Mesendoderm (in vitro differentiated cells): ENCODE measurements around the gene PRDM15.
A peak's percentile ranks its signal among the peaks of the same experiment; 100 is the strongest.

ENCODE experiments used
- DNase-seq: peaks from one replicate; pipeline ENCODE4 v3.0.0; 2013
- H2AK5ac ChIP-seq: 2 replicates; pipeline ENCODE4 v1.6.1; 2013; ENCODE audit warnings: low read length, inconsistent platforms
- H2BK120ac ChIP-seq: 2 replicates; pipeline ENCODE4 v1.6.1; 2013; ENCODE audit warnings: low read depth, mild to moderate bottlenecking, low read length, moderate library complexity, mixed read lengths
- H2BK15ac ChIP-seq: replicated peaks from 2 replicates; pipeline ENCODE4 v1.6.1; 2013; ENCODE audit warnings: low read depth, mild to moderate bottlenecking, moderate library complexity
- H2BK5ac ChIP-seq: 2 replicates; pipeline ENCODE4 v1.6.1; 2013; ENCODE audit warnings: low read length, inconsistent platforms
- H3K18ac ChIP-seq: 2 replicates; pipeline ENCODE4 v1.6.1; 2013; ENCODE audit warnings: mild to moderate bottlenecking, low read length, mixed read lengths
- H3K23ac ChIP-seq: one replicate; pipeline ENCODE4 v1.6.1; 2013; ENCODE audit warnings: low read length
- H3K27ac ChIP-seq: 2 replicates; pipeline ENCODE4 v1.5.1; 2013; ENCODE audit warnings: low read depth, mild to moderate bottlenecking, inconsistent platforms, low read length, moderate library complexity
- H3K27me3 ChIP-seq: 2 replicates; pipeline ENCODE4 v1.6.1; 2013; ENCODE audit warnings: low read length, control low read depth, mild to moderate bottlenecking, inconsistent platforms; ENCODE audit not compliant: insufficient read depth, poor library complexity
- H3K36me3 ChIP-seq: 2 replicates; pipeline ENCODE4 v1.6.1; 2013; ENCODE audit warnings: low read length, inconsistent platforms; ENCODE audit not compliant: control insufficient read depth, insufficient read depth
- H3K4ac ChIP-seq: one replicate; pipeline ENCODE4 v1.6.1; 2013; ENCODE audit warnings: low read depth, mild to moderate bottlenecking, low read length, moderate library complexity
- H3K4me1 ChIP-seq: 2 replicates; pipeline ENCODE4 v1.6.1; 2013; ENCODE audit warnings: low read depth, low read length, inconsistent platforms; ENCODE audit not compliant: control insufficient read depth
- H3K4me2 ChIP-seq: 2 replicates; pipeline ENCODE4 v1.6.1; 2013; ENCODE audit warnings: low read length
- H3K4me3 ChIP-seq: 2 replicates; pipeline ENCODE4 v1.5.1; 2013; ENCODE audit warnings: mild to moderate bottlenecking, low read length
- H3K56ac ChIP-seq: one replicate; pipeline ENCODE4 v1.6.1; 2013; ENCODE audit warnings: low read length
- H3K79me1 ChIP-seq: 2 replicates; pipeline ENCODE4 v1.6.1; 2013; ENCODE audit warnings: low read length, inconsistent platforms
- H3K79me2 ChIP-seq: 2 replicates; pipeline ENCODE4 v1.6.1; 2013; ENCODE audit warnings: mild to moderate bottlenecking, low read length; ENCODE audit not compliant: control insufficient read depth, insufficient read depth
- H3K9ac ChIP-seq: 2 replicates; pipeline ENCODE4 v1.6.1; 2013; ENCODE audit warnings: low read length, inconsistent platforms
- H4K5ac ChIP-seq: one replicate; pipeline ENCODE4 v1.6.1; 2013; ENCODE audit warnings: low read length
- H4K8ac ChIP-seq: one replicate; pipeline ENCODE4 v1.6.1; 2013; ENCODE audit warnings: low read depth, mild to moderate bottlenecking, control low read depth, low read length, moderate library complexity
- WGBS: extraction: QIAGEN DNeasy Blood & Tissue Kit; methylation state at CpG from one replicate; pipeline ENCODE4 v1.1.7; 2013; ENCODE audit warnings: low lambda C conversion rate, missing lambda C conversion rate; ENCODE audit not compliant: insufficient coverage; ENCODE audit errors: extremely low coverage; 5-methylcytosine and 5-hydroxymethylcytosine counted together

The PRDM15 gene

GRCh38 chr21:41926117-41926806 lies 47.1 kb upstream of the PRDM15 start:
- Histone ChIP-seq H3K27ac (no peak overlapping the region), H3K56ac (peak overlapping the region; percentile 65), H3K4me3 (no peak overlapping the region), H3K4me2 (no peak overlapping the region), H3K9ac (peak overlapping the region; percentile 39), H2BK5ac (no peak overlapping the region), H4K5ac (no peak overlapping the region), H3K27me3 (no peaks in the 10 kb centered on the region), H3K18ac (no peak overlapping the region), H3K36me3 (no peaks in the 10 kb centered on the region), H3K4me1 (peaks cover 8% of the 10 kb centered on the region), H2BK120ac (no peak overlapping the region), H2BK15ac (no peak overlapping the region), H3K79me1 (no peaks in the 10 kb centered on the region), H4K8ac (no peak overlapping the region), H2AK5ac (no peak overlapping the region), H3K4ac (no peak overlapping the region), H3K23ac (peak overlapping the region; percentile 74), H3K79me2 (no peaks in the 10 kb centered on the region)
- peak; percentile 86 for DNase-seq
- no CpG with 5 or more reads among the region's 11 CpGs for WGBS

- no peak overlapping the region for H3K18ac ChIP-seq
- H4K8ac ChIP-seq, result no peak overlapping the region
- peak overlapping the region; percentile 30 for H3K56ac ChIP-seq
- H3K4me1 ChIP-seq, result peaks cover 8% of the 10 kb centered on the region
- H3K9ac ChIP-seq, result no peak overlapping the region
- no peak overlapping the region for H2BK120ac ChIP-seq
- WGBS, result no CpG with 5 or more reads among the region's 4 CpGs
- H3K36me3 ChIP-seq, result no peaks in the 10 kb centered on the region
- H3K27me3 ChIP-seq, result no peaks in the 10 kb centered on the region
- H3K4me2 ChIP-seq, result no peak overlapping the region
- no peaks in the 10 kb centered on the region for H3K79me2 ChIP-seq
- H4K5ac ChIP-seq, result no peak overlapping the region
- DNase-seq, result no peak
- no peak overlapping the region for H2AK5ac ChIP-seq
- no peak overlapping the region for H2BK15ac ChIP-seq
- H3K79me1 ChIP-seq, result no peaks in the 10 kb centered on the region
- H3K27ac ChIP-seq, result no peak overlapping the region
- no peak overlapping the region for H3K23ac ChIP-seq
- no peak overlapping the region for H3K4me3 ChIP-seq
- H2BK5ac ChIP-seq, result no peak overlapping the region
- H3K4ac ChIP-seq, result no peak overlapping the region
Measured at GRCh38 chr21:41925767-41926116, 46.6 kb upstream of the PRDM15 start.

- no peak for DNase-seq
- H3K4me3 ChIP-seq, result no peak overlapping the region
- no peak overlapping the region for H4K5ac ChIP-seq
- no peak overlapping the region for H3K4ac ChIP-seq
- no peak overlapping the region for H2BK120ac ChIP-seq
- no peaks in the 10 kb centered on the region for H3K36me3 ChIP-seq
- H3K23ac ChIP-seq, result no peak overlapping the region
- H2BK15ac ChIP-seq, result no peak overlapping the region
- H2AK5ac ChIP-seq, result no peak overlapping the region
- no peaks in the 10 kb centered on the region for H3K79me2 ChIP-seq
- H3K9ac ChIP-seq, result no peak overlapping the region
- no peak overlapping the region for H3K18ac ChIP-seq
- H2BK5ac ChIP-seq, result no peak overlapping the region
- peaks cover 8% of the 10 kb centered on the region for H3K4me1 ChIP-seq
- no peaks in the 10 kb centered on the region for H3K79me1 ChIP-seq
- no peak overlapping the region for H4K8ac ChIP-seq
- no peaks in the 10 kb centered on the region for H3K27me3 ChIP-seq
- H3K4me2 ChIP-seq, result no peak overlapping the region
- WGBS, result no CpG with 5 or more reads among the region's 6 CpGs
- no peak overlapping the region for H3K56ac ChIP-seq
- no peak overlapping the region for H3K27ac ChIP-seq
Measured at GRCh38 chr21:41924368-41924754, 45.2 kb upstream of the PRDM15 start.

GRCh38 chr21:41923631-41924367 lies 44.7 kb upstream of the PRDM15 start:
- H3K56ac ChIP-seq, result no peak overlapping the region
- H3K23ac ChIP-seq, result no peak overlapping the region
- H3K4ac ChIP-seq, result no peak overlapping the region
- H2BK5ac ChIP-seq, result no peak overlapping the region
- H2BK15ac ChIP-seq, result no peak overlapping the region
- no peaks in the 10 kb centered on the region for H3K79me1 ChIP-seq
- DNase-seq, result no peak
- H3K27me3 ChIP-seq, result no peaks in the 10 kb centered on the region
- no peaks in the 10 kb centered on the region for H3K79me2 ChIP-seq
- no peak overlapping the region for H3K18ac ChIP-seq
- H3K4me1 ChIP-seq, result peaks cover 8% of the 10 kb centered on the region
- H2AK5ac ChIP-seq, result no peak overlapping the region
- H3K4me2 ChIP-seq, result no peak overlapping the region
- no peak overlapping the region for H4K5ac ChIP-seq
- no peak overlapping the region for H3K9ac ChIP-seq
- H3K36me3 ChIP-seq, result no peaks in the 10 kb centered on the region
- H3K27ac ChIP-seq, result no peak overlapping the region
- H2BK120ac ChIP-seq, result no peak overlapping the region
- no peak overlapping the region for H3K4me3 ChIP-seq
- no CpG with 5 or more reads among the region's 7 CpGs for WGBS
- H4K8ac ChIP-seq, result no peak overlapping the region

- Histone ChIP-seq H3K4me2 (no peak overlapping the region), H4K8ac (no peak overlapping the region), H2BK5ac (no peak overlapping the region), H3K79me1 (no peaks in the 10 kb centered on the region), H2BK15ac (no peak overlapping the region), H2BK120ac (no peak overlapping the region), H3K79me2 (no peaks in the 10 kb centered on the region), H3K4me1 (peaks cover 8% of the 10 kb centered on the region), H3K27me3 (no peaks in the 10 kb centered on the region), H3K36me3 (no peaks in the 10 kb centered on the region), H3K4me3 (no peak overlapping the region), H4K5ac (no peak overlapping the region), H3K4ac (no peak overlapping the region), H2AK5ac (no peak overlapping the region), H3K9ac (no peak overlapping the region), H3K56ac (no peak overlapping the region), H3K23ac (no peak overlapping the region), H3K27ac (no peak overlapping the region), H3K18ac (no peak overlapping the region)
- no CpG with 5 or more reads among the region's 8 CpGs for whole genome bisulfite sequencing
- no peak for DNase-seq
Measured at GRCh38 chr21:41923186-41923585, 44.0 kb upstream of the PRDM15 start.
